HCT116 (cell line): ENCODE data around the gene MCC. TPM values are rescaled to one million over a fixed set of nuclear protein-coding genes. Genes with fewer than 3 reads are reported as not detected.

Source experiments
- ATAC-seq: fragments of 200-7000 bp; cut with Tn5 transposase; 2 replicates; pipeline ENCODE4 v1.9.1; 2020; ENCODE audit warnings: mild to moderate bottlenecking, moderate library complexity
- BruUV-seq: library from RNA; stranded (reverse); fragments of 400-500 nt; replicated peaks from 2 replicates; lab custom pipeline; 2021; lab: Mats Ljungman, UMichigan
- CTCF ChIA-PET: fragments of 300-600 bp; sonication (Branson Sonifier 250); formaldehyde crosslinking; loops from one replicate; lab custom pipeline; 2021; ENCODE audit warnings: antibody characterized with exemption; lab: Charles Lee
- POLR2A ChIA-PET: fragments of 300-600, 350-600 bp; sonication (Branson Sonifier 250); formaldehyde crosslinking; loops from one replicate; lab custom pipeline; 2021; ENCODE audit warnings: antibody characterized with exemption; lab: Charles Lee
- RAD21 ChIA-PET, 2 experiments: fragments of 300-600 bp; sonication (Branson Sonifier 250); formaldehyde crosslinking; loops; one replicate each; lab custom pipeline; 2023; ENCODE audit warnings: low total read pairs in 2 of 2; ENCODE audit not compliant: uncharacterized antibody in 2 of 2, unreplicated experiment in 2 of 2, low non-redundant PET in 1 of 2; lab: Charles Lee
- DNase-seq: peaks from one replicate; pipeline ENCODE4 v3.0.0-alpha.2; 2010; ENCODE audit warnings: low read depth, low spot score
- H2AFZ ChIP-seq: fragments of 200-600 bp; shearing (Covaris generic), sonication (generic); 2 replicates; pipeline ENCODE4 v1.6.1; 2017; ENCODE audit warnings: low read depth, mixed run types, mixed read lengths, antibody characterized with exemption, low read length; ENCODE audit not compliant: poor library complexity, severe bottlenecking
- H3K27ac ChIP-seq: 2 replicates; pipeline ENCODE4 v1.5.1; 2012; ENCODE audit warnings: low read depth, low read length
- H3K27me3 ChIP-seq: fragments of 200-600 bp; sonication (generic); 2 replicates; pipeline ENCODE4 v1.6.1; 2016; ENCODE audit warnings: mixed run types, low read length, mixed read lengths; ENCODE audit not compliant: insufficient read depth
- H3K36me3 ChIP-seq, 2 experiments: fragments of 200-500 bp in 1 of 2; fragments of 200-600 bp in 1 of 2; sonication (Bioruptor generic) in 1 of 2; sonication (generic) in 1 of 2; 2 replicates each; pipeline versions ENCODE4 v1.5.1 to v1.6.1; 2014 to 2016; ENCODE audit warnings: low read length in 2 of 2, inconsistent platforms in 1 of 2, mixed read lengths in 1 of 2, mixed run types in 1 of 2; ENCODE audit not compliant: insufficient read depth in 2 of 2, control insufficient read depth in 1 of 2
- H3K4me1 ChIP-seq, 2 experiments: fragments of 200-600 bp in 1 of 2; sonication (generic) in 1 of 2; 2 replicates each; pipeline versions ENCODE4 v1.5.1 to v1.6.1; 2012 to 2017; ENCODE audit warnings: low read length in 2 of 2, inconsistent platforms in 1 of 2, mild to moderate bottlenecking in 1 of 2, mixed read lengths in 1 of 2, mixed run types in 1 of 2, moderate library complexity in 1 of 2; ENCODE audit not compliant: insufficient read depth in 2 of 2, control insufficient read depth in 1 of 2
- H3K4me2 ChIP-seq: fragments of 200-600 bp; sonication (generic); 2 replicates; pipeline ENCODE4 v1.6.1; 2017; ENCODE audit warnings: mixed run types, low read length, mixed read lengths
- H3K4me3 ChIP-seq, 2 experiments: fragments of 200-600 bp in 1 of 2; sonication (generic) in 1 of 2; replicated peaks in 1 of 2; 2 replicates each; pipeline ENCODE4 v1.5.1; 2011 to 2016; ENCODE audit warnings: low read length in 2 of 2, control low read depth in 1 of 2, low read depth in 1 of 2, mild to moderate bottlenecking in 1 of 2, mixed read lengths in 1 of 2, mixed run types in 1 of 2
- H3K79me2 ChIP-seq: fragments of 200-600 bp; sonication (generic); 2 replicates; pipeline ENCODE4 v1.6.1; 2017; ENCODE audit warnings: mild to moderate bottlenecking, mixed run types, low read length, moderate library complexity, mixed read lengths; ENCODE audit not compliant: insufficient read depth
- H3K9ac ChIP-seq: fragments of 200-600 bp; sonication (generic); 2 replicates; pipeline ENCODE4 v1.6.1; 2016; ENCODE audit warnings: low read length, mixed read lengths
- H3K9me2 ChIP-seq: fragments of 200-600 bp; sonication (generic), shearing (Covaris generic); 2 replicates; pipeline ENCODE4 v1.6.1; 2017; ENCODE audit warnings: mixed run types, mild to moderate bottlenecking, moderate library complexity; ENCODE audit not compliant: insufficient read depth
- H3K9me3 ChIP-seq, 2 experiments: fragments of 200-500 bp in 1 of 2; fragments of 200-600 bp in 1 of 2; sonication (Bioruptor generic) in 1 of 2; sonication (generic) in 1 of 2; 2 replicates each; pipeline ENCODE4 v1.6.1; 2014 to 2017; ENCODE audit warnings: low read length in 2 of 2, mixed read lengths in 2 of 2, inconsistent platforms in 1 of 2, low read depth in 1 of 2, mild to moderate bottlenecking in 1 of 2, mixed run types in 1 of 2, moderate library complexity in 1 of 2; ENCODE audit not compliant: control insufficient read depth in 1 of 2, insufficient read depth in 1 of 2
- H4K20me1 ChIP-seq: fragments of 200-600 bp; sonication (generic), shearing (Covaris generic); 2 replicates; pipeline ENCODE4 v1.6.1; 2017; ENCODE audit warnings: mixed run types, mild to moderate bottlenecking, moderate library complexity; ENCODE audit not compliant: insufficient read depth
- ATF3 ChIP-seq: IDR thresholded peaks from 2 replicates; pipeline ENCODE4 v1.6.1; 2012
- CEBPB ChIP-seq: IDR thresholded peaks from 2 replicates; pipeline ENCODE4 v1.6.1; 2012; ENCODE audit warnings: low read depth
- CTCF ChIP-seq, 3 experiments: fragments of 200-600 bp in 1 of 3; sonication (generic) in 1 of 3; IDR thresholded peaks in 2 of 3; conservative IDR thresholded peaks in 1 of 3; 2 replicates each; pipeline ENCODE4 v1.5.1; 2012 to 2017; ENCODE audit warnings: low read depth in 2 of 3, low read length in 2 of 3, antibody characterized with exemption in 1 of 3, borderline replicate concordance in 1 of 3, control low read depth in 1 of 3, mild to moderate bottlenecking in 1 of 3, mixed read lengths in 1 of 3, mixed run types in 1 of 3, moderate library complexity in 1 of 3; ENCODE audit not compliant: insufficient read depth in 1 of 3
- EGR1 ChIP-seq: IDR thresholded peaks from 2 replicates; pipeline ENCODE4 v1.6.1; 2012; ENCODE audit warnings: low read depth
- FOSL1 ChIP-seq: IDR thresholded peaks from 2 replicates; pipeline ENCODE4 v1.6.1; 2012; ENCODE audit warnings: low read depth
- JUND ChIP-seq: IDR thresholded peaks from 2 replicates; pipeline ENCODE4 v1.6.1; 2012
- POLR2AphosphoS5 ChIP-seq: IDR thresholded peaks from 2 replicates; pipeline ENCODE4 v1.6.1; 2011; ENCODE audit warnings: mild to moderate bottlenecking, low read depth, low read length, moderate library complexity
- intact Hi-C: fragments of 100-400 bp; cut with micrococcal nuclease; formaldehyde crosslinking; loops from 2 replicates; pipeline ENCODE4 v1.10.0; 2022
- total RNA-seq: library from RNA; stranded (reverse); gene quantifications from one replicate; pipeline ENCODE4 v1.2.1, GENCODE V29; 2021; ENCODE audit not compliant: unreplicated experiment

Gene MCC
- total RNA-seq, 1 experiment from 2014 or later, result 20.1 TPM

- RAD21 ChIA-PET, result no interaction called here
- Histone ChIP-seq H3K4me2 (peak overlapping the region; percentile 32), H3K9me3 (no peaks in the 10 kb centered on the region), H3K27ac (no peak overlapping the region), H3K9ac (no peak overlapping the region), H2AFZ (no peak overlapping the region), H3K27me3 (no peaks in the 10 kb centered on the region), H3K4me3 (no peak overlapping the region), H3K36me3 (0 out of 4 replicates have a peak, but pooled peaks cover 0 to 4% of the 10 kb centered on the region in 2 experiments), H4K20me1 (no peaks in the 10 kb centered on the region), H3K4me1 (peaks cover 0 to 14% of the 10 kb centered on the region in 2 experiments; a peak in 2 of 4 replicates)
- CTCF ChIA-PET, result no interaction called here
- POLR2A ChIA-PET, result no interaction called here
- no peak for TF ChIP-seq JUND
- TF ChIP-seq ATF3, result no peak
- TF ChIP-seq CEBPB, result no peak
- TF ChIP-seq POLR2AphosphoS5, result no peak
- TF ChIP-seq EGR1, result no peak
- no peak for TF ChIP-seq FOSL1
- TF ChIP-seq CTCF (IDR thresholded peaks at IDR 0.05 in 2 of 3, conservative IDR thresholded peaks at IDR 0.05 in 1 of 3; ENCODE audit: borderline replicate concordance in 1 of 3, insufficient read depth in 1 of 3, low read depth in 2 of 3, low read length in 2 of 3), result no peak
- TF ChIP-seq, all 23 proteins: peak for 0
- H3K9me2 ChIP-seq, result no peaks in the 10 kb centered on the region
- no TSS peak for BruUV-seq
- no peaks in the 10 kb centered on the region for H3K79me2 ChIP-seq
- ATAC-seq (no peak), DNase-seq (no peak)
- intact Hi-C loops, result no loop called here
Observed at GRCh38 chr5:113039229-113039933, 448.9 kb downstream of the MCC start.
